ENCODE measurements around the gene MBTPS2.

DNA sequence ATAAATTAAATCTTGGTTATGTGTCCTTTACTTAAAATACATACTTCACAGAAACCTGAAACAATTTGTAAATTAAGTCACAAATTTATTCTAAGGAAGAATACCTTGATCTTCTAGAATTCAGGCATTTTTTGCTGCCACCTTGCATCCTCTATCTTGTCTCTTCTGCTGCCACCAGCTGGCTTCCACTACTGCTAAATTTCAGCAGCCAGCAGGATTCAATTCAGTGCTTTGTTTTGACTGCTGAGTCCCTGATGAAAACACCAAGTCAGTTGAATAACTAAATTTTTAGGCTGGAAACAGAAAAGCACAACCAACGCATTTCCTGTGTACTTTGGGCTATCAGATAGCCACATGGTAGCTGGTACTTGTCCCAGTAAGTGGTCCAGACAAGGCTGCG lies 2.4 kb upstream of the MBTPS2 start:
- TF ChIP-seq, protein P1, sequence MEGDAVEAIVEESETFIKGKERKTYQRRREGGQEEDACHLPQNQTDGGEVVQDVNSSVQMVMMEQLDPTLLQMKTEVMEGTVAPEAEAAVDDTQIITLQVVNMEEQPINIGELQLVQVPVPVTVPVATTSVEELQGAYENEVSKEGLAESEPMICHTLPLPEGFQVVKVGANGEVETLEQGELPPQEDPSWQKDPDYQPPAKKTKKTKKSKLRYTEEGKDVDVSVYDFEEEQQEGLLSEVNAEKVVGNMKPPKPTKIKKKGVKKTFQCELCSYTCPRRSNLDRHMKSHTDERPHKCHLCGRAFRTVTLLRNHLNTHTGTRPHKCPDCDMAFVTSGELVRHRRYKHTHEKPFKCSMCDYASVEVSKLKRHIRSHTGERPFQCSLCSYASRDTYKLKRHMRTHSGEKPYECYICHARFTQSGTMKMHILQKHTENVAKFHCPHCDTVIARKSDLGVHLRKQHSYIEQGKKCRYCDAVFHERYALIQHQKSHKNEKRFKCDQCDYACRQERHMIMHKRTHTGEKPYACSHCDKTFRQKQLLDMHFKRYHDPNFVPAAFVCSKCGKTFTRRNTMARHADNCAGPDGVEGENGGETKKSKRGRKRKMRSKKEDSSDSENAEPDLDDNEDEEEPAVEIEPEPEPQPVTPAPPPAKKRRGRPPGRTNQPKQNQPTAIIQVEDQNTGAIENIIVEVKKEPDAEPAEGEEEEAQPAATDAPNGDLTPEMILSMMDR (IDR thresholded peaks at IDR 0.05), result no peak
- TF ChIP-seq POLR2AphosphoS5 (IDR thresholded peaks at IDR 0.05), result no peak
